ENCODE measurements around the gene CHGA.

Gene CHGA

GRCh38 chr14:92942976-92943710 lies 20.2 kb downstream of the CHGA start:
- DNase-seq (ENCODE audit: low read depth), result no peak
- TF ChIP-seq CTCF (IDR thresholded peaks at IDR 0.05; ENCODE audit: insufficient read depth, low read depth, low read length, missing control alignments), result no peak
- no peak overlapping the region for H3K4me3 ChIP-seq (ENCODE audit: low read depth, low read length)

- no peak for DNase-seq (ENCODE audit: low read depth)
- no peak overlapping the region for H3K4me3 ChIP-seq (ENCODE audit: low read depth, low read length)
- no peak for TF ChIP-seq CTCF (IDR thresholded peaks at IDR 0.05; ENCODE audit: insufficient read depth, low read depth, low read length, missing control alignments)
Observed at GRCh38 chr14:92943855-92944570, 21.1 kb downstream of the CHGA start.

GRCh38 chr14:92944976-92945375 lies 22.0 kb downstream of the CHGA start:
- no peak for TF ChIP-seq CTCF (IDR thresholded peaks at IDR 0.05; ENCODE audit: insufficient read depth, low read depth, low read length, missing control alignments)
- no peak overlapping the region for H3K4me3 ChIP-seq (ENCODE audit: low read depth, low read length)
- no peak for DNase-seq (ENCODE audit: low read depth)

GRCh38 chr14:92945544-92945943 lies 22.6 kb downstream of the CHGA start:
- H3K4me3 ChIP-seq (ENCODE audit: low read depth, low read length), result no peak overlapping the region
- DNase-seq (ENCODE audit: low read depth), result no peak
- no peak for TF ChIP-seq CTCF (IDR thresholded peaks at IDR 0.05; ENCODE audit: insufficient read depth, low read depth, low read length, missing control alignments)

- DNase-seq (ENCODE audit: low read depth), result no peak
- no peak for TF ChIP-seq CTCF (IDR thresholded peaks at IDR 0.05; ENCODE audit: insufficient read depth, low read depth, low read length, missing control alignments)
- H3K4me3 ChIP-seq (ENCODE audit: low read depth, low read length), result no peak overlapping the region
Observed at GRCh38 chr14:92945959-92946846, 23.3 kb downstream of the CHGA start.

GRCh38 chr14:92946847-92947545 lies 24.0 kb downstream of the CHGA start:
- no peak for DNase-seq (ENCODE audit: low read depth)
- no peak overlapping the region for H3K4me3 ChIP-seq (ENCODE audit: low read depth, low read length)
- no peak for TF ChIP-seq CTCF (IDR thresholded peaks at IDR 0.05; ENCODE audit: insufficient read depth, low read depth, low read length, missing control alignments)
